ENCODE data around the gene PUS3.

Gene PUS3

GRCh38 chr11:125902927-125903710 lies at the start of gene PUS3:
Gene PUS3 (minus strand): TSS chr11:125903206. CDS start chr11:125896284, 6,922 bp downstream.
- peak; percentile 65 for DNase-seq

GRCh38 chr11:125952559-125952958 lies 49.6 kb upstream of the PUS3 start:
- no peak for DNase-seq

- DNase-seq, result no peak
Observed at GRCh38 chr11:125951731-125952130, 48.7 kb upstream of the PUS3 start.

GRCh38 chr11:125950696-125951651 lies 48.0 kb upstream of the PUS3 start:
- no peak for DNase-seq

GRCh38 chr11:125950178-125950490 lies 47.1 kb upstream of the PUS3 start:
- no peak for DNase-seq

GRCh38 chr11:125949271-125950177 lies 46.5 kb upstream of the PUS3 start:
- no peak for DNase-seq

GRCh38 chr11:125948278-125949051 lies 45.5 kb upstream of the PUS3 start:
- DNase-seq, result no peak

GRCh38 chr11:125947419-125948277 lies 44.6 kb upstream of the PUS3 start:
- no peak for DNase-seq

GRCh38 chr11:125946712-125947418 lies 43.9 kb upstream of the PUS3 start:
- DNase-seq, result no peak

GRCh38 chr11:125945797-125946520 lies 43.0 kb upstream of the PUS3 start, which contains the start of gene VSIG10L2:
Gene VSIG10L2 (plus strand): TSS chr11:125946044. CDS start chr11:125946056, 12 bp downstream.
- no peak for DNase-seq

GRCh38 chr11:125945011-125945796 lies 42.2 kb upstream of the PUS3 start:
- DNase-seq, result no peak

- no peak for DNase-seq
Observed at GRCh38 chr11:125944350-125945010, 41.5 kb upstream of the PUS3 start.

GRCh38 chr11:125943661-125944349 lies 40.8 kb upstream of the PUS3 start:
- DNase-seq, result no peak

GRCh38 chr11:125942771-125943428 lies 39.9 kb upstream of the PUS3 start:
- DNase-seq, result no peak

GRCh38 chr11:125941619-125942611 lies 38.9 kb upstream of the PUS3 start:
- no peak for DNase-seq

- DNase-seq, result no peak
Observed at GRCh38 chr11:125941267-125941618, 38.2 kb upstream of the PUS3 start.

Data from amniotic stem cell (primary cell).